ENCODE data around the gene GIT1. TPM values are rescaled to one million over a fixed set of nuclear protein-coding genes. Genes with fewer than 3 reads are reported as not detected.

Gene GIT1
- total RNA-seq, 2 donors from 2014 or later, result 45.0 to 47.4 TPM

GRCh38 chr17:29557739-29558116, 31.7 kb downstream of the GIT1 start:
- ATAC-seq (replicated peaks in 1 of 2), result peak; percentile 84 to 86
- Mint-ChIP-seq H3K36me3 (ENCODE audit: insufficient read depth in 2 of 2) (peaks cover 0 to 3% of the 10 kb centered on the region in 2 donors), H3K27ac (peak overlapping the region; percentile 52), H3K9me3 (no peaks in the 10 kb centered on the region), H3K27me3 (ENCODE audit: low read depth) (no peaks in the 10 kb centered on the region), H3K4me1 (ENCODE audit: low read depth) (peaks cover 25% of the 10 kb centered on the region), H3K4me3 (peak overlapping the region in 1 of 2 donors; percentile 35)
- no peak for DNase-seq

- DNase-seq, result no peak
- Mint-ChIP-seq H3K9me3 (no peaks in the 10 kb centered on the region), H3K27me3 (ENCODE audit: low read depth) (no peaks in the 10 kb centered on the region), H3K36me3 (ENCODE audit: insufficient read depth in 2 of 2) (peaks cover 1 to 3% of the 10 kb centered on the region in 2 donors), H3K27ac (peak overlapping the region; percentile 52), H3K4me1 (ENCODE audit: low read depth) (peaks cover 24% of the 10 kb centered on the region), H3K4me3 (peak overlapping the region in 1 of 2 donors; percentile 35)
- ATAC-seq (replicated peaks in 1 of 2), result peak; percentile 26 to 50
These were observed 32.2 kb downstream of the GIT1 start for GRCh38 chr17:29557085-29557738.

- H3K4me3 Mint-ChIP-seq, result no peak overlapping the region
- H3K36me3 Mint-ChIP-seq (ENCODE audit: insufficient read depth in 2 of 2), result peaks cover 0 to 1% of the 10 kb centered on the region in 2 donors
- ATAC-seq (replicated peaks in 1 of 2) (no peak), DNase-seq (no peak)
- H3K27me3 Mint-ChIP-seq (ENCODE audit: low read depth), result no peaks in the 10 kb centered on the region
- no peaks in the 10 kb centered on the region for H3K9me3 Mint-ChIP-seq
- peaks cover 24% of the 10 kb centered on the region for H3K4me1 Mint-ChIP-seq (ENCODE audit: low read depth)
- no peak overlapping the region for H3K27ac Mint-ChIP-seq
These were observed 33.6 kb downstream of the GIT1 start for GRCh38 chr17:29555840-29556239.

- Mint-ChIP-seq H3K9me3 (no peaks in the 10 kb centered on the region), H3K36me3 (ENCODE audit: insufficient read depth in 2 of 2) (peaks cover 0 to 1% of the 10 kb centered on the region in 2 donors), H3K4me1 (ENCODE audit: low read depth) (peaks cover 5% of the 10 kb centered on the region), H3K27ac (no peak overlapping the region), H3K27me3 (ENCODE audit: low read depth) (no peaks in the 10 kb centered on the region), H3K4me3 (no peak overlapping the region)
- no peak for DNase-seq
- ATAC-seq (replicated peaks in 1 of 2), result peak in 1 of 2 donors; percentile 54
These were observed 40.1 kb downstream of the GIT1 start for GRCh38 chr17:29549177-29549923.

- no peaks in the 10 kb centered on the region for H3K27me3 Mint-ChIP-seq (ENCODE audit: low read depth)
- no peaks in the 10 kb centered on the region for H3K9me3 Mint-ChIP-seq
- no peak overlapping the region for H3K27ac Mint-ChIP-seq
- no peak for DNase-seq
- peaks cover 0 to 3% of the 10 kb centered on the region in 2 donors for H3K36me3 Mint-ChIP-seq (ENCODE audit: insufficient read depth in 2 of 2)
- H3K4me3 Mint-ChIP-seq, result no peak overlapping the region
- ATAC-seq (replicated peaks in 1 of 2), result no peak
- H3K4me1 Mint-ChIP-seq (ENCODE audit: low read depth), result peaks cover 5% of the 10 kb centered on the region
These were observed 42.6 kb downstream of the GIT1 start for GRCh38 chr17:29546830-29547229.

- Mint-ChIP-seq H3K27me3 (ENCODE audit: low read depth) (no peaks in the 10 kb centered on the region), H3K36me3 (ENCODE audit: insufficient read depth in 2 of 2) (peaks cover 0 to 3% of the 10 kb centered on the region in 2 donors), H3K9me3 (no peaks in the 10 kb centered on the region), H3K4me1 (ENCODE audit: low read depth) (peaks cover 5% of the 10 kb centered on the region), H3K4me3 (no peak overlapping the region), H3K27ac (no peak overlapping the region)
- ATAC-seq (replicated peaks in 1 of 2) (no peak), DNase-seq (no peak)
These were observed 43.4 kb downstream of the GIT1 start for GRCh38 chr17:29546085-29546484.

GRCh38 chr17:29544066-29544465, 45.4 kb downstream of the GIT1 start:
- no peaks in the 10 kb centered on the region for H3K9me3 Mint-ChIP-seq
- H3K36me3 Mint-ChIP-seq (ENCODE audit: insufficient read depth in 2 of 2), result peaks cover 0 to 3% of the 10 kb centered on the region in 2 donors
- H3K4me3 Mint-ChIP-seq, result no peak overlapping the region
- H3K27ac Mint-ChIP-seq, result no peak overlapping the region
- H3K4me1 Mint-ChIP-seq (ENCODE audit: low read depth), result peaks cover 5% of the 10 kb centered on the region
- DNase-seq (no peak), ATAC-seq (replicated peaks in 1 of 2) (no peak)
- no peaks in the 10 kb centered on the region for H3K27me3 Mint-ChIP-seq (ENCODE audit: low read depth)

GRCh38 chr17:29533976-29534375, 55.5 kb downstream of the GIT1 start:
- peaks cover 4 to 22% of the 10 kb centered on the region in 2 donors for H3K36me3 Mint-ChIP-seq (ENCODE audit: insufficient read depth in 2 of 2)
- DNase-seq (no peak), ATAC-seq (replicated peaks in 1 of 2) (no peak)
- no peaks in the 10 kb centered on the region for H3K27me3 Mint-ChIP-seq (ENCODE audit: low read depth)
- no peak overlapping the region for H3K4me3 Mint-ChIP-seq
- no peaks in the 10 kb centered on the region for H3K4me1 Mint-ChIP-seq (ENCODE audit: low read depth)
- H3K27ac Mint-ChIP-seq, result no peak overlapping the region
- no peaks in the 10 kb centered on the region for H3K9me3 Mint-ChIP-seq

- ATAC-seq (replicated peaks in 1 of 2), result no peak
- no peak for DNase-seq
- Mint-ChIP-seq H3K27ac (no peak overlapping the region), H3K36me3 (ENCODE audit: insufficient read depth in 2 of 2) (peaks cover 2 to 11% of the 10 kb centered on the region in 2 donors), H3K4me1 (ENCODE audit: low read depth) (no peaks in the 10 kb centered on the region), H3K27me3 (ENCODE audit: low read depth) (no peaks in the 10 kb centered on the region), H3K4me3 (no peak overlapping the region), H3K9me3 (no peaks in the 10 kb centered on the region)
These were observed 63.1 kb downstream of the GIT1 start for GRCh38 chr17:29526322-29526721.

- no peaks in the 10 kb centered on the region for H3K9me3 Mint-ChIP-seq
- ATAC-seq (replicated peaks in 1 of 2) (no peak), DNase-seq (no peak)
- peaks cover 0 to 7% of the 10 kb centered on the region in 2 donors for H3K36me3 Mint-ChIP-seq (ENCODE audit: insufficient read depth in 2 of 2)
- H3K27ac Mint-ChIP-seq, result no peak overlapping the region
- no peak overlapping the region for H3K4me3 Mint-ChIP-seq
- no peaks in the 10 kb centered on the region for H3K4me1 Mint-ChIP-seq (ENCODE audit: low read depth)
- no peaks in the 10 kb centered on the region for H3K27me3 Mint-ChIP-seq (ENCODE audit: low read depth)
These were observed 64.8 kb downstream of the GIT1 start for GRCh38 chr17:29524692-29525091.

Other genes with a start within 250 kb of the GIT1 start
- 10 to 100 TPM; 39.3 to 48.1 TPM for gene TAOK1, start 199.3 kb downstream of the GIT1 start, total RNA-seq
- gene ABHD15, start 22.6 kb downstream of the GIT1 start, total RNA-seq, result 1 to 10 TPM; 7.4 to 7.7 TPM
- gene TP53I13, start 20.9 kb downstream of the GIT1 start, total RNA-seq, result 100 to 1,000 TPM in 1 of 2 donors, 10 to 100 TPM in 1; 77.4 to 103 TPM
- gene ANKRD13B, start 3.5 kb upstream of the GIT1 start, total RNA-seq, result 10 to 100 TPM in 1 of 2 donors, 1 to 10 TPM in 1; 7.9 to 13.5 TPM
- gene CORO6, start 33.3 kb upstream of the GIT1 start, total RNA-seq, result 10 to 100 TPM; 10.4 to 13.9 TPM